WTC11 (cell line): ENCODE data around the gene FILIP1L. TPM values are rescaled to one million over a fixed set of nuclear protein-coding genes. Genes with fewer than 3 reads are reported as not detected.

Experiments used
- ATAC-seq: fragments of 200-7000 bp; cut with Tn5 transposase; 2 replicates; pipeline ENCODE4 v1.10.0; 2021; ENCODE audit warnings: mild to moderate bottlenecking, moderate library complexity
- CTCF ChIA-PET: fragments of 300-600 bp; sonication (Branson Sonifier 250); formaldehyde crosslinking; loops from one replicate; lab custom pipeline; 2021; ENCODE audit warnings: antibody characterized with exemption; lab: Charles Lee
- POLR2A ChIA-PET: fragments of 350-600 bp; sonication (Branson Sonifier 250); formaldehyde crosslinking; loops from one replicate; lab custom pipeline; 2021; ENCODE audit warnings: antibody characterized with exemption; lab: Charles Lee
- DNase-seq: peaks from one replicate; pipeline ENCODE4 v3.0.0; 2021; ENCODE audit warnings: low spot score
- H3K27ac Mint-ChIP-seq: 2 replicates; pipeline ENCODE4 v1.8.0; 2021; ENCODE audit warnings: mixed read lengths
- H3K27me3 Mint-ChIP-seq: 2 replicates; pipeline ENCODE4 v1.8.0; 2021; ENCODE audit warnings: low read depth, mild to moderate bottlenecking, moderate library complexity, mixed read lengths
- H3K36me3 Mint-ChIP-seq: 2 replicates; pipeline ENCODE4 v1.8.0; 2021; ENCODE audit warnings: mixed read lengths
- H3K4me1 Mint-ChIP-seq: 2 replicates; pipeline ENCODE4 v1.8.0; 2022; ENCODE audit warnings: mixed read lengths
- H3K4me3 Mint-ChIP-seq: 2 replicates; pipeline ENCODE4 v1.8.0; 2021; ENCODE audit warnings: mild to moderate bottlenecking, moderate library complexity, mixed read lengths
- H3K9me3 Mint-ChIP-seq: 2 replicates; pipeline ENCODE4 v1.8.0; 2021; ENCODE audit warnings: mixed read lengths
- ATF1 ChIP-seq: sonication (generic); formaldehyde crosslinking; IDR thresholded peaks from 2 replicates; pipeline ENCODE4 v1.8.1; 2023; ENCODE audit warnings: mild to moderate bottlenecking, moderate library complexity, missing genetic modification reagents
- ATF6 ChIP-seq: sonication (generic); formaldehyde crosslinking; IDR thresholded peaks from 2 replicates; pipeline ENCODE4 v1.8.1; 2023; ENCODE audit warnings: mild to moderate bottlenecking, missing genetic modification reagents
- CREB1 ChIP-seq: sonication (generic); formaldehyde crosslinking; IDR thresholded peaks from 2 replicates; pipeline ENCODE4 v1.8.0; 2023; ENCODE audit warnings: mild to moderate bottlenecking, missing genetic modification reagents
- ERG ChIP-seq: fragments of 250-450 bp; sonication (Bioruptor Pico); IDR thresholded peaks from 2 replicates; pipeline ENCODE4 v1.8.0; 2021; ENCODE audit warnings: mild to moderate bottlenecking
- ESRRA ChIP-seq: sonication (generic); formaldehyde crosslinking; IDR thresholded peaks from 2 replicates; pipeline ENCODE4 v1.8.1; 2022; ENCODE audit warnings: mild to moderate bottlenecking, missing genetic modification reagents, borderline replicate concordance
- FOXP1 ChIP-seq: sonication (generic); formaldehyde crosslinking; IDR thresholded peaks from 2 replicates; pipeline ENCODE4 v1.8.0; 2022; ENCODE audit warnings: missing genetic modification reagents, mild to moderate bottlenecking, moderate library complexity, borderline replicate concordance
- FOXP4 ChIP-seq: sonication (generic); formaldehyde crosslinking; IDR thresholded peaks from 2 replicates; pipeline ENCODE4 v1.8.0; 2022; ENCODE audit warnings: mild to moderate bottlenecking, missing genetic modification reagents
- GRHL2 ChIP-seq: fragments of 250-450 bp; sonication (Bioruptor Pico); IDR thresholded peaks from 2 replicates; pipeline ENCODE4 v1.8.0; 2022; ENCODE audit warnings: mild to moderate bottlenecking, moderate library complexity; ENCODE audit not compliant: insufficient replicate concordance, severe bottlenecking
- IRF1 ChIP-seq: sonication (generic); formaldehyde crosslinking; IDR thresholded peaks from 2 replicates; pipeline ENCODE4 v1.8.0; 2023; ENCODE audit warnings: missing genetic modification reagents
- NFE2L1 ChIP-seq: sonication (generic); formaldehyde crosslinking; IDR thresholded peaks from 2 replicates; pipeline ENCODE4 v1.8.1; 2023; ENCODE audit warnings: missing genetic modification reagents
- NR1H2 ChIP-seq: sonication (generic); formaldehyde crosslinking; IDR thresholded peaks from 2 replicates; pipeline ENCODE4 v1.9.0; 2021; ENCODE audit warnings: mild to moderate bottlenecking, moderate library complexity, missing genetic modification reagents
- OVOL2 ChIP-seq: fragments of 250-450 bp; sonication (Bioruptor Pico); IDR thresholded peaks from 2 replicates; pipeline ENCODE4 v1.9.0; 2021; ENCODE audit warnings: mild to moderate bottlenecking, borderline replicate concordance
- RELA ChIP-seq: sonication (generic); formaldehyde crosslinking; IDR thresholded peaks from 2 replicates; pipeline ENCODE4 v1.8.1; 2022; ENCODE audit warnings: missing genetic modification reagents, mild to moderate bottlenecking, borderline replicate concordance
- RORB ChIP-seq: fragments of 250-450 bp; sonication (Bioruptor Pico); IDR thresholded peaks from 2 replicates; pipeline ENCODE4 v1.9.0; 2021; ENCODE audit warnings: mild to moderate bottlenecking
- SMAD4 ChIP-seq: sonication (generic); formaldehyde crosslinking; IDR thresholded peaks from 2 replicates; pipeline ENCODE4 v1.8.0; 2022; ENCODE audit warnings: mild to moderate bottlenecking, missing genetic modification reagents
- USF2 ChIP-seq: sonication (generic); formaldehyde crosslinking; IDR thresholded peaks from 2 replicates; pipeline ENCODE4 v1.8.1; 2023; ENCODE audit warnings: mild to moderate bottlenecking, missing genetic modification reagents, moderate library complexity
- ZMAT4 ChIP-seq: fragments of 250-450 bp; sonication (Bioruptor Pico); IDR thresholded peaks from 2 replicates; pipeline ENCODE4 v1.9.0; 2021; ENCODE audit warnings: mild to moderate bottlenecking
- ZNF219 ChIP-seq: sonication (generic); formaldehyde crosslinking; IDR thresholded peaks from 2 replicates; pipeline ENCODE4 v1.8.0; 2023; ENCODE audit warnings: missing genetic modification reagents, mild to moderate bottlenecking, borderline replicate concordance
- ZNF396 ChIP-seq: fragments of 250-450 bp; sonication (Bioruptor Pico); IDR thresholded peaks from 2 replicates; pipeline ENCODE4 v1.8.0; 2021; ENCODE audit warnings: mild to moderate bottlenecking, moderate library complexity, borderline replicate concordance
- ZNF423 ChIP-seq: fragments of 250-450 bp; sonication (Bioruptor Pico); IDR thresholded peaks from 2 replicates; pipeline ENCODE4 v2.1.2; 2022; ENCODE audit warnings: mild to moderate bottlenecking, moderate library complexity
- ZNF532 ChIP-seq: fragments of 250-450 bp; sonication (Bioruptor Pico); IDR thresholded peaks from 2 replicates; pipeline ENCODE4 v1.9.0; 2021; ENCODE audit warnings: mild to moderate bottlenecking, borderline replicate concordance
- total RNA-seq: library from RNA; stranded (reverse); gene quantifications from 3 replicates; pipeline ENCODE4 v1.2.3, GENCODE V29; 2021

Gene FILIP1L
- total RNA-seq, 1 experiment from 2014 or later = 0.17 TPM

GRCh38 chr3:99817047-99817436 lies 297.3 kb downstream of the FILIP1L start (continued):
- TF ChIP-seq ERG (CRISPR knock-in tag) (no peak), OVOL2 (CRISPR knock-in tag) (no peak), ZNF423 (CRISPR knock-in tag) (no peak), SMAD4 (CRISPR knock-in tag) (no peak), CREB1 (CRISPR knock-in tag) (no peak), FOXP1 (CRISPR knock-in tag) (no peak), FOXP4 (no peak), RORB (CRISPR knock-in tag) (no peak), ATF6 (no peak), ATF1 (CRISPR knock-in tag) (no peak)

GRCh38 chr3:99810403-99810802 lies 303.9 kb downstream of the FILIP1L start:
- ChIA-PET CTCF (no interaction called here), POLR2A (no interaction called here)
- H3K4me3 Mint-ChIP-seq = no peak overlapping the region
- no peaks in the 10 kb centered on the region for H3K4me1 Mint-ChIP-seq
- H3K27me3 Mint-ChIP-seq = peaks cover 4% of the 10 kb centered on the region
- peaks cover 18% of the 10 kb centered on the region for H3K9me3 Mint-ChIP-seq
- peaks cover 14% of the 10 kb centered on the region for H3K36me3 Mint-ChIP-seq
- DNase-seq (no peak), ATAC-seq (no peak)
- H3K27ac Mint-ChIP-seq = no peak overlapping the region
- no peak for TF ChIP-seq ZNF219 (CRISPR knock-in tag)
- TF ChIP-seq RELA (CRISPR knock-in tag) = no peak
- no peak for TF ChIP-seq GRHL2
- TF ChIP-seq ATF6 = no peak
- TF ChIP-seq IRF1 (CRISPR knock-in tag) = no peak
- TF ChIP-seq ZNF423 (CRISPR knock-in tag) = no peak
- TF ChIP-seq ESRRA (CRISPR knock-in tag) = no peak
- no peak for TF ChIP-seq NFE2L1 (CRISPR knock-in tag)
- TF ChIP-seq ZNF532 = no peak
- TF ChIP-seq USF2 (CRISPR knock-in tag) = no peak
- TF ChIP-seq NR1H2 = no peak
- no peak for TF ChIP-seq ZMAT4 (CRISPR knock-in tag)
- no peak for TF ChIP-seq ZNF396 (CRISPR knock-in tag)
